Keratinocyte (primary cell): ENCODE measurements around the gene PALMD.

Experiments
- CTCF ChIP-seq, 3 experiments: IDR thresholded peaks in 1 of 3; conservative IDR thresholded peaks in 1 of 3; optimal IDR thresholded peaks in 1 of 3; 2 replicates in 2 of 3; 3 replicates in 1 of 3; pipeline versions ENCODE3 to v1.5.1; 2011; ENCODE audit warnings: low read length in 3 of 3, mild to moderate bottlenecking in 3 of 3, moderate library complexity in 2 of 3, control low read depth in 1 of 3, inconsistent platforms in 1 of 3; ENCODE audit not compliant: insufficient read depth in 2 of 3; ENCODE audit errors: extremely low read depth in 1 of 3
- EZH2 ChIP-seq: IDR thresholded peaks from one replicate; pipeline ENCODE4 v1.6.1; 2012; ENCODE audit warnings: inconsistent platforms, mild to moderate bottlenecking, low read length, moderate library complexity

DNA sequence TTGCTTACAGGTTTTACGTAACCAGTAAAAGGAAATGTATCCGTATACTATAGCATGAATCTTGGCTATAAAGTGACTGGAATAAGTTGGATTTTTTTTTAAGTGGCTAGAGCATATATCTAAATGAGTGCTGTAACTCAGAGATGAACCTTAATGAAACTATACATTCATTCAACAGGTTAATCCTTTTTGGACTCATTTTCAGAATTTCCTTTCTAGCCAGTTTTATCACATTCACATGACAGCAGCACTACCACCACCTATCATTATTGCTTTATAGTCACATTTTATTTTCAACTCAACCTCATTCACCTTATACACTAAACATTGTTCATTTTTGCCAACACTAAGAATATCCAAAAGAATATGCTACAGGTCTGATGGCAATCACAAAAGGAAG, 89.9 kb downstream of the PALMD start:
- TF ChIP-seq CTCF (optimal IDR thresholded peaks at IDR 0.05 in 1 of 3, IDR thresholded peaks at IDR 0.05 in 1 of 3, conservative IDR thresholded peaks at IDR 0.05 in 1 of 3; ENCODE audit: extremely low read depth in 1 of 3, insufficient read depth in 2 of 3, low read length in 3 of 3) (no peak), EZH2 (no peak)
